NCI-H1092 (cell line): ENCODE measurements around the gene CLIC6.
"Not testable (repeated sequence)": the region's sequence is repeated elsewhere in the genome, so short reads cannot be mapped to it uniquely, and the experiment has no call there.

Experiments
- DNase-seq: peaks from one replicate; lab custom pipeline; 2025; lab: John Stamatoyannopoulos, UW

The CLIC6 gene

DNA sequence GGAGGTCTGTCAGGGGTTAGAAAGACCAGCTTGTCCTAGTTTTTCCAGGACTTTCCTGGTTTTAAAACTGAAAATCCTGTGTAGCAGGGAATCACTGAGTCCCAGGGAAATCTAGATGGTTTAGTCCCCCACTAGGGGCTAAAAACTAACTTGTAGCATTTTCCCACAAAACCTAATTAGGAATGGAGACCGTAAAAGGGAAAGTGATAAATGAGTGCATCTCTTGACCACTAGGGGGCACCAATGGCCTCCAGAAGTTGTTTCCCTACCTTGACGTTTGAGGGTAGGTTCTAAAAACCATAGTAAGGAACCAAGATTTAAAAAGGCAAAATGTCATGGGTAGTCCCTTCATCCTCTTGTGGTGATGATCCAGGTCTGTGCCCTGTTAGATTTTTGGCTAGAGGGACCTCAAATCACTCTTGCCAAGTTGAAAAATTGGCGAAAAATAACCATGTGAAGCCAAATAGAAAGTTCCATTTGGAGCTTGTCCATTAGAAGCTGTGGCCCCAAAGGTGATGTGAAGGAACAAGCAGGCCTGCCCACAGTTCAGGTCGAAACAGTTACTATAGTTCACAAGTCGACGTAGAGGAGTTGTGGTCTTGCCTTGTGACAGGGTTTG is 24.5 kb downstream of the CLIC6 start:
- DNase-seq: peak; percentile 26

DNA sequence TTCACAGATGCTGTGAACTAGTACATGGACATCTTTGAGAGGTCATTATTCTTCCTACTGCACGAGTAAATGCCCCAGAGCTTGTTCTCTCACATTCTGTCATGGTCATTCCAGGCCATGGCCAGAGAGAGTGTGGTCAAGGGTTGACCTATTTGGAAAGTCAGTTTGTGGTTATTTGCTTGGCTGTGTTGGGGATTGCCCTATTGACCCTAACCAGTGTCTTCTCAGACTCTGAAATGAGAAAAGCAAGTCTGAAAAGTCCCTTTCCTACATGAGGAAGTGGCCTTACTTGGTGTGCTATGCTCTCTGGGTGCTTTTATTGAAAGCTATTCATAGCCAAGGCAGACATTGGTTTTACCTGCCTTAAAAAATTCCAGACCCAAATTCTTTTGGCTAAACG is 26.6 kb downstream of the CLIC6 start:
- no peak for DNase-seq

GRCh38 chr21:34696121-34696520 is 27.3 kb downstream of the CLIC6 start:
- no peak for DNase-seq

DNA sequence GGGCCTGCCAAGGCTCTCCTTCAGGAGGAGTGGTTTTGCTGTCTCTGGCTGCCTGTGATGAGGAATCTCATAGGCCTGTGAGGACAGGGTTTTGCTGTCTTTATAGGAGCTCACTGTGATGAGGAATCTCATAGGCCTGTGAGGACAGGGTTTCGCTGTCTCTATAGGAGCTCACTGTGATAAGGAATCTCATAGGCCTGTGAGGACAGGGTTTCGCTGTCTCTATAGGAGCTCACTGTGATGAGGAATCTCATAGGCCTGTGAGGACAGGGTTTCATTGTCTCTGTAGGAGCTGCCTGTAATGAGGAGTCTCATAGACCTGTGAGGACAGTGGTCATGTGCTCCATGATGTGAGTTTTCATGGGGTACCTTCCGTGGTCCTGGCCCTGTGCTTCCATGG is 29.0 kb downstream of the CLIC6 start:
- DNase-seq: no peak

GRCh38 chr21:34698270-34699015 is 29.6 kb downstream of the CLIC6 start:
- DNase-seq: no peak

DNA sequence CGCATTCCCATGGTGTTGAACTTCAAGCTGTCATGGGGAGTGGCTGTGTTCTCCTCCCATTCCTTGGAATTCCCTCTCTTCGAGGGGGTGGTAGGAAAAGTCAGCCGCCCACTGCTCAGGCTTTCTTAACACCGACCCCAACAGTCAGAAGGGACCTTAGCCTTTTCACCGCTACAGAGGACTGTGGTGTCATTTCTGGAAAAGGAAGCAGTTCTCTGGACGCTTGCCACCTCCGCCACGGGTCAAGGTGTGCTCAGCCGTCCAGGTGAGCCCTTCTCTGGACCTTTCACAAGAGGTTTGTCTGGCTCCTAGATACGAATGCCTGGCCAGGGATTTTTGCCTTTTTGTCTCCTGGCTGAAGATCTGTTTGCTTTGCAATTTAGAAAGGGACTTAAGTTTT is 31.8 kb downstream of the CLIC6 start:
- DNase-seq: no peak

DNA sequence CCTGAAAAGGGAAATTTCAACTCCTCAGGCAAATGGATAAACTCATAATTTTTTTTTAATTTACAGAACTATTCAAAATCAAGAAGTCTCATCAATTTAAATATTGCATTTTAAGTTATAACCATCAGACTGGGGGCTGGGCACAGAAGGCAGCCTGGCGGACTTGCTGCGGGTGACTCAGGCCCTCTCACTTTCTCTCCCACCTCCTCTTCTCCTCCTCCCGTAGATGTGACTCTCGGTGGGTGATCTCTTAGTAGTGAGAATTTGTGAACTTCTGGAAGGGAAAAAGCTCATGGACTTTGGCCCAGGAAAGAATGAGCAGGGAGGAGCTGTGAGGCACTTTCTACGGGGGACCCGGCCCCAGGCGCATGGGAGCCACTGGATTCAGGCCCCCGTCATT is 32.9 kb downstream of the CLIC6 start:
- DNase-seq: no peak

DNA sequence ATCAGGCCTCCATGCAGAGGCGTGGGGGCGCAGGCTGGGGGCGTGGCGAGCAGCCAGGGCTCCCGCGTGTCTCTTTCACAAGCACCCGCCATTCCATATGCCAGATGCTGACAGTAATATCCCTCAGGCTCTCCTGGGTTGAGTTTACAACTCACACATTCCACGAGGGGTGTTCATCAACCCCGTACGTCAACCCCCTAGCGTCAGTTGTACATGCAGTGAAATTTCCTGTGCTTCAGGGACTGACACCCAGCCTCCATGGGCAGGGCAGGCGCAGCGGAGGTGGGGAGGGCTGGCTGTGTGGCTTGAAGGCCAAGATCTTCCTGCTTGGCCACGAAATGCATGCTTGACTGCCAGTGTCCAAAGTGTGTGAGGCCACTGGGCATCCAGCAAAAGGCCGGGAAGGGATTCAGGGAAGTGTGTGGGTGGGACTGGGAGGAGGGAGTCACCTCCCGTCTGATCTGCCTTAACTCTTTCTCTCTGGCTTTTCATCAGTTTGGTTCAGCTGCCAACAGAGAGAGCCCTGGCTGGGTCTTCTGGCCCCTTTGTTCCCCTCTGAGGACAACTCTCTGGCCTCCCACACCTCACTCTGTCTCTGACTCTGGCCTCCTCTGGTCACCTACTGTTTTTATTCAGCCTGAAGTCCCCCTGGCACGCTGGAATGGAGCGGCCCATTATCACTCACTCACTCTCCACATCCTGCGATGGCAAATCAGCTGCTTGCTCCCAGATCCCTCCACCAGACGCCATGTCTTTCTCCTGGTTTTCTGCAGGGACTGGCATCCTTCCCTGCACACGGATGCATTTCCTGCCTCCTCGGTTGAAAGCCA is 33.8 kb downstream of the CLIC6 start:
- DNase-seq: no peak

GRCh38 chr21:34703571-34703970 is 34.8 kb downstream of the CLIC6 start:
- DNase-seq: no peak

DNA sequence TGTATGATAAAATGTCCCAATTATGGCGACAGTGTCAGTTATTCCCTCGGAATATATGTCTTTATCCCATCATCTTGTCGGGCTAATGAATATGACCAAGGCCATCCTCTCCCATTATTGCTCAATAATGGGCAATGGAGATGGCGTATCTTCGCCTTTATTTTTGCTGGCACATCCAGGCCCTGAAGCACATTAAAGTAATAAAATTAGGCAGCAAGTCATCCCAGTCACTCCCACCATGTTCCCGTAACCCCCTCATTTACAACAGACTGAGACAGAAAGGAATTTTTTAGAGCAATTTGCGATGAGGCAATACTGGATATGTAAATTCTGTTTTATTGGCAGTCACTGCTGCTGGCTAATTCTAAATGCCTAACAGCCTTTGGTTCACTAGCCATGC is 35.3 kb downstream of the CLIC6 start:
- no peak for DNase-seq

- no peak for DNase-seq
Measured at GRCh38 chr21:34705011-34705410, 36.2 kb downstream of the CLIC6 start.

- DNase-seq: no peak
Measured at GRCh38 chr21:34706337-34706736, 37.5 kb downstream of the CLIC6 start.

DNA sequence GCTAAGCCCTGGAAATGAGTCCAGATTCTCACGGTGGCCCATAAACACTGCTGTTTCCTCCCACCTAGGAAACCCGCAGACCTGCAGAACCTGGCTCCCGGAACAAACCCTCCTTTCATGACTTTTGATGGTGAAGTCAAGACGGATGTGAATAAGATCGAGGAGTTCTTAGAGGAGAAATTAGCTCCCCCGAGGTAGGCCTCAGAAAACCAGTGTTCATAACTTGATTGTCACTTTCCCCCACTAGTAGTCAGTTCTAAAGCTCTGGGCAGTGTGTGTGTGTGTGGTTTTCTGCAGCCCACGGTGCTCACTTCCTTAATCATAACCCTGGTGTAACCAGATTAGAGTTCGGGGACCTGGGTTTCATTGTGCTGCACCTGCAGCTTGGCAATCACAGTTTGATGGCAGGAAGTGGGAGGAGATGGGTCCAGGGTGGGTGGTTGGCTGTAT is 39.1 kb downstream of the CLIC6 start:
- no peak for DNase-seq

DNA sequence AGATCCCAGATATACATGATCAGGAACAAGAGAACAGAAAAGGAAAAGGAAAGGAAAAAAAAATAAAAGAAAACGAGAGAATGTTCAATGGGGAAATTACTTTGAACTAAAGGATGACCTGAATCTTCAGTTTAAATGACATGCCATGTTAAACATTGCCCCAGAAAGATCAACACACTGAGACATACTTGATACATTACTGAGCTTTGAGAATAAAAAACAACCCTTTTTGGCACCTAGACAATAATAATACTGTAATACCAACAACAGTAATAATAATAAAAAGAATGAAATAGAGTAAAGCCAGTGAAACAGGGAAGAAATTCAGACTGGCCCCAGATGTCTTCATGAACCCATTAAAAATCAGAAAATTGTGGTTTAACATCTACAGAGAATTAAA is 44.8 kb downstream of the CLIC6 start:
- DNase-seq: no peak

GRCh38 chr21:34715518-34715917 is 46.7 kb downstream of the CLIC6 start:
- DNase-seq: no peak

GRCh38 chr21:34715985-34716596 is 47.3 kb downstream of the CLIC6 start:
- no peak for DNase-seq

DNA sequence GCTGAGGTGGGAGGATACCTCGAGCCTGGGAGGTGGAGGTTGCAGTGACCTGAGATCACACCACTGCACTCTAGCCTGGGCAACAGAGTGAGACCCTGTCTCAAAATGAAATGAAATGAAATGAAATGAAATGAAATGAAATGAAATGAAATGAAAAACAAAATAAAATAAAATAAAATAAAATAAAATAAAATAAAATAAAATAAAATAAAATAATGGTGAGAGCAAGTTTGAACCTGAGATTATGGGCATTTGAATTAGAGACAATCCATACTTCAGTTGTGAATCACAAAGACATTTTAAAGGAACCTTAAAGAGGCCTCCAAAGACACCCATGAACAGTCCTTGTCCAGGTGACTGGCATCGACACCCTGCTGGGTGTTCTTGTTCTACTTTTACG is 49.7 kb downstream of the CLIC6 start:
- not testable (repeated sequence) for DNase-seq

DNA sequence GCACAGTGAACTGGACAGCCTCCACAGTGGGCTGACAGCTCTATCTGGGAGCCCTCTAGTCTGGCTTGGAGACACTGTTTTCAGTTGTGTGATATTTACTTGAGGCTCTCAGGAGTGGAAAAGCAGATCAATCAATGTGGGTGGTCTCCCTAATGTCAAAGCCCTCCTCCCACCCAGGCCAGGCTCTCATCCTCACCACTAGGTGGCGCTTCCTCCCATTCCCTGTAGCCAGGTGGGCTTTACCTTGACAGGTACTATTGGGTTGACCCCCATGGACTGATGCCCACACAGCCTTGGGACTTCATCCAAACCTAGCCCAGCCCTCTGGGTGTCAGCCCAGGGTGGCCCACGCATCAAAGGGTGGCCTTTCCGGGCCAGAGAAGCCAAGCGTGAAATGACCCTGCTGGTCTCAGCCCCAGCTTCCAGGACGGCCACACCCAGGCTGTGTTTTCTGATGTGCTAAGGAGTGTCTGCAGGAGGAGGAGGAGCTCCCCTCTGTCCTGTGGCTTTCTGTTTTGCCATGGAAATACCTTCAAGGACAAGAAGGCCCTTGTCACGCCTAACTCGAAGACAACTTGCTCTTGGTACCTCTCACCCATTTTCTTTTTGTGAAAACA is 54.0 kb downstream of the CLIC6 start:
- no peak for DNase-seq

DNA sequence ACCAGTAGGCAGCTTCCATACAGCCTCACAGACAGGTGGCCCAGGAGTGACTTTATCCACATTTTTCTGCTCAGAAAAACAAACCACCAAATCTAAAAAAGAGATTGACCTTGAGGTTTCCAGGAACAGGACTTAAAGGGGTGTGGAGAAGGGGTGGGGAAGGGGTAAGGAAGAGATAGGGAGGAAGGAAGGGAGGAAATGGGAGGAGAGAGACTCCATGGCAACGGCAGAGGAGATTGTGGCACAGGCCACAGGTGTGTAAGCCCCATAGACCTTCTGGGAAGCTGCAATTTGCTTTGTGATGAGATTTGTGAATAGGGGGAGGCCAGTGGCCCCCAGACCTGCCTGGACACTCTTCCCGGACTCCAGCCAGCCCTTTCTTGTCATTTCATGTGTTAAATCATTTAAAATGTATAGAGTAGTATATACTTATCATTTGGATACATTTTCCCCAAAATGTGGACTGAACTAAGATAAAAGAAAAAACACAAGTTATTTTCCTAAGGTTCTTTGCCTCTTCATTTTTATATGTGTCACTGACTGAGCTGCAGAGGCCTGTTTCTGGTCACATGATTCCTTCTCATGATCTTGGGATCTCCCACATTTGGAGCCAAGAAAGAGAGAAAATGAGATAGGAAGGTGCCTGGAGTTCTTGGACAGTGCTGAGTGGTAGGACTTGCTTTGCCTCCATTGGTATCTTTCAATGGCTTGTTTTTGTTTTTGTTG is 55.5 kb downstream of the CLIC6 start:
- no peak for DNase-seq

- DNase-seq: no peak
Measured at GRCh38 chr21:34724857-34725195, 56.0 kb downstream of the CLIC6 start.

DNA sequence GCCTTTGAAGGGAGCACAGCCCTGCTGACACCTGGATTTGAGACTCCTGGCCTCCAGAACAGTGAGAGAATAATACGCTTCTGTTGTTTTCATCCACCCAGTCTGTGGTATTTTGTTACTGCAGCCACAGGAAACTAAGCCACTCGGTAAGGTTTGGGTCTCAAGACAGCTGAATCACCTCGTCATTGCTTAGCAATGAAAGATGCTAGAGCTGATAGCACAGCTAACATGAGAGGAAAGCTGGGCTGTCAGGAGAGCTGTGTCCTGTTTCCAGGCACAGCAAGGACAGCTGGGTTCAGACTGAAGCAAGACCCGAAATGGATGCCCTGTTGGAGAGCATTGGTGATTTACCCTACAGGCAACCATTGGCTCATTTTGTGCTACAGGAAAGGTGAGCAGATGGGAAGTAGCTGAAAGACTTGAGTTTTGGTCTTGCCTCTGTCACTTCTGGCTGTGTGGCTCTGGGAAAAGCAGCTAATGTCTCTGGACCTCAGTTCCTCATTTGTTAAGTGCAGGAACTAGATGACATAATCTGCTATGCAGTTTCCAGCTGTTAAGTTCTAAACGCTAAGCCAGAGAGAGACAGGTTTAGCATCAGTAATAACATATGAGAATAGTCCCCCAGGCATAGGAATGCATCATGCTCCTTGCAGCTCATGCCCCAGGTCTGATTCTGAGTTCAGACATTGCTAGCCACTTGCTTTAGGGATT is 58.0 kb downstream of the CLIC6 start:
- DNase-seq: no peak
